ENCODE results near the gene FHOD3.

DNA sequence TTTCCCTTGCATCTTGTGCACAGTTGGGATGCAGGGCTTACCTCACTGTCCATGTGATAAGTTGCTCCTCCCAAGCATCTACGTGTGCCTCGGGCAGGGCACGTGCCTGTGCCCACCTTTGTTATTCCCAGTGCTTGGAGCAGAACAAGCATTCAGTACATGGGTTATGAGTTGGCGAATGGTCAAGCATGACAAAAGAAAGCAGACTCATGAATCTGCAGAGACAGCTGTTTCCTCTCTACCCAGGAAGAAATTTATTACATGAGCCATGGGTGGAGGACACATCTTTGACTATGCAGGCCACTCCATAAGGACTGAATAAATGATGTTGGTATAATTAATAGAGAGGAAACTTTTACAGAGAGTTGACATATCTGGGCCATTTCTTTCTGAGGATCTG lies 403.4 kb downstream of the FHOD3 start:
- TF ChIP-seq POLR2A (IDR thresholded peaks at IDR 0.05; ENCODE audit: low read depth, low read length) (no peak), POLR2AphosphoS5 (IDR thresholded peaks at IDR 0.05; ENCODE audit: low read depth, low read length) (no peak), TAF1 (IDR thresholded peaks at IDR 0.05; ENCODE audit: low read depth, low read length) (no peak), PAX5 (IDR thresholded peaks at IDR 0.05; ENCODE audit: insufficient read depth, low read length, severe bottlenecking) (no peak), SPI1 (IDR thresholded peaks at IDR 0.05; ENCODE audit: low read depth, low read length) (no peak)

All from GM12891 (cell line).